Mammary epithelial cell (primary cell): ENCODE measurements around the gene KCTD15.

ENCODE experiments used
- EZH2 ChIP-seq: IDR thresholded peaks from 2 replicates; pipeline ENCODE4 v1.6.1; 2012; ENCODE audit warnings: low read length, inconsistent platforms, borderline replicate concordance
- TF ChIP-seq, protein P1 (sequence below), 2 donors: IDR thresholded peaks in 1 of 2; conservative IDR thresholded peaks in 1 of 2; 2 replicates each; pipeline ENCODE4 v1.5.1; 2011 to 2012; ENCODE audit warnings: inconsistent platforms in 2 of 2, low read length in 2 of 2, mild to moderate bottlenecking in 2 of 2, control low read depth in 1 of 2, low read depth in 1 of 2; ENCODE audit not compliant: insufficient read depth in 1 of 2; ENCODE audit errors: extremely low read depth in 1 of 2

DNA sequence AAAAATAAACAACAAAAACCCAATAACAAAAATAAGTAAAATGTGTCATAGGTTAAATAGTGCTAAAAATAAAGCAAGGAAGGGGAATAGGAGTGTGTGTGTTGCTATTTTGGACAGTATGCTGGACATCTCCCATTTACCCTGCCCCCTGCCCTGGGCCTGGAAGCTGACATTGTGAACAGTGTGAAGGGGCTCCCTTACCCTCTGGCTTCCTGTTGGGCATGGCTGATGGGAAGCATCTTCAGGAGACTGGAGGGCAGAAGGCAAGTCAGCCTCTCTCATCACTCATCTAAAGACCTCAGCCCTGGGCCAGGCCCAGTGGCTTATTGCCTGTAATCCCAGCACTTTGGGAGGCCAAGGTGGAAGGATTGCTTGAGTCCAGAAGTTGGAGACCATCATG is 26.7 kb downstream of the KCTD15 start:
- TF ChIP-seq, protein P1, sequence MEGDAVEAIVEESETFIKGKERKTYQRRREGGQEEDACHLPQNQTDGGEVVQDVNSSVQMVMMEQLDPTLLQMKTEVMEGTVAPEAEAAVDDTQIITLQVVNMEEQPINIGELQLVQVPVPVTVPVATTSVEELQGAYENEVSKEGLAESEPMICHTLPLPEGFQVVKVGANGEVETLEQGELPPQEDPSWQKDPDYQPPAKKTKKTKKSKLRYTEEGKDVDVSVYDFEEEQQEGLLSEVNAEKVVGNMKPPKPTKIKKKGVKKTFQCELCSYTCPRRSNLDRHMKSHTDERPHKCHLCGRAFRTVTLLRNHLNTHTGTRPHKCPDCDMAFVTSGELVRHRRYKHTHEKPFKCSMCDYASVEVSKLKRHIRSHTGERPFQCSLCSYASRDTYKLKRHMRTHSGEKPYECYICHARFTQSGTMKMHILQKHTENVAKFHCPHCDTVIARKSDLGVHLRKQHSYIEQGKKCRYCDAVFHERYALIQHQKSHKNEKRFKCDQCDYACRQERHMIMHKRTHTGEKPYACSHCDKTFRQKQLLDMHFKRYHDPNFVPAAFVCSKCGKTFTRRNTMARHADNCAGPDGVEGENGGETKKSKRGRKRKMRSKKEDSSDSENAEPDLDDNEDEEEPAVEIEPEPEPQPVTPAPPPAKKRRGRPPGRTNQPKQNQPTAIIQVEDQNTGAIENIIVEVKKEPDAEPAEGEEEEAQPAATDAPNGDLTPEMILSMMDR (conservative IDR thresholded peaks at IDR 0.05 in 1 of 2, IDR thresholded peaks at IDR 0.05 in 1 of 2; ENCODE audit: extremely low read depth in 1 of 2, insufficient read depth in 1 of 2, low read depth in 1 of 2, low read length in 2 of 2): no peak
- no peak for TF ChIP-seq EZH2
